ENCODE data around the gene UBL4B.

Gene UBL4B

GRCh38 chr1:110118636-110119396 lies 6.6 kb downstream of the UBL4B start:
- DNase-seq, result no peak

GRCh38 chr1:110119843-110120242 lies 7.6 kb downstream of the UBL4B start:
- DNase-seq, result no peak

DNA sequence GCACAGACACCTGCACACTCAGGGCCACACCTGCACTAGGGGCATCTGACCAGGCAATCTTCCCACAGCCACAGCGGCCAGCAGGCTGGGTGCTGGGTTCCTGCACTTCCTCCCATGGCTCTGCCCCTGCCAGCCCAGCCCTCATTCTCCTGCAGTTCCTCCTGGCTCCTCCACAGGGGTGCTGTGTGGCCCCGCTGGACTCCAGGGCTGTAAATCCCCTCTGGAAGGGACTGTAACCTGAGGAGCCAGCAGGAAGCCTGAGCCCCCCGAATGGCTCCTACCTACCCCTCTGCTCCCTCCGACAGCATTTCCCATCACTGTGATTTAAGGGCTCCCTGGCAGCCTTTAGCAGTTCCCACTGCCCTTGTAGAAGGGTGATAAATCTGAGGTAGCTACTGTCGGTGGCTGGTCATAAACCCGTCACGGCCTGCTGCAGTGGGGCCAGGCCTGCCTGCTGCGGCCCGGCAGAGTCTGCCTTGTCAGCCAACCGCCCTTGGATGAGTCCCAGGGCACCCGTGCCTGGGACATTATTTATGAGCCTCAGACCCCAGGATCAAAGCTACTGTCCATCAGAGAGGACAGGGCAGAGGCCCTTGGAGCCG lies 8.8 kb downstream of the UBL4B start:
- DNase-seq, result no peak

DNA sequence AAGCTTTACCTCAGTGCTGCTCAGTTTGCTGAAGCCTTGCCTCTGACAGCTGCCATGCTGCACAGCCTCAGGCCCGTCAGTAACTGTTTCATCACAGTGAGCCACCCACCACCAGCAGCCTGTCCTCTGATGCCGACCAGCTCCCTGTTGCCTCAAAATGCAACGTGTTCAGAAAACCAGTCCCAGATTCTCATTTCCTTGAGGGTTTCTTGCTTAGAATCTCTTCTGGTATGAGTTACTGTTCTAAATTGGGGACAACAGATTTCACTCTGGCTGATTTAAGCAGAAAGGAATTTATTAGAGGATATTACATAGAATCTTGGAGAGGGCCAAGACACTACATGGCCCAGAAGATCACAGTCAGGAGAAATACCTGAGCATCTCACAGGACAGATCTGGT lies 11.0 kb downstream of the UBL4B start:
- no peak for DNase-seq

- no peak for DNase-seq
Observed at GRCh38 chr1:110125810-110126209, 13.6 kb downstream of the UBL4B start.

DNA sequence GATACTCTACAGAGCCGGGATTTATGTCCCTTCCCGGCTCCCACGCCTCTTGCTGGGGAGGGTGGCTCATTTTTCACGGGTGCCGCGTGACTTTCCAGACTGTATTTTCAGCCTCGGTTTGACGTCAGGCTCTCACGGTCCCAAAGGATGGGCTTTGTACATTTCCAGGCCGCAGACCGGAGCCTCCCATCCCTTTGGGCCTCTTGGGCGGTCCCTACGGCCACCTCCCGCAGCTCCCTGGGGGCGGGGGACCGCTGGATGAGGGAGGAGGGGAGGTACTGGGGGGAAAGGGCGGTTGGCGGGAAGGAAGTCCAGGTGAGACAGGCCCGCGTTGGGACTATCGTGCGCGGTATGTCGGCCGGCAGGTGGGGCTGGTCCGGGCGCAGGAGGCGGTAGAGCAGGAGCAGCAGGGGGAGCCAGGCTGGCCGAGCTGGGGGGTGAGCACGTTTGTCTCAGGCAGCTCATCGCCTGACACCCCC lies 17.9 kb downstream of the UBL4B start:
- DNase-seq, result no peak

GRCh38 chr1:110130989-110131388 lies 18.7 kb downstream of the UBL4B start:
- no peak for DNase-seq

- DNase-seq, result no peak
Observed at GRCh38 chr1:110132682-110133081, 20.4 kb downstream of the UBL4B start.

DNA sequence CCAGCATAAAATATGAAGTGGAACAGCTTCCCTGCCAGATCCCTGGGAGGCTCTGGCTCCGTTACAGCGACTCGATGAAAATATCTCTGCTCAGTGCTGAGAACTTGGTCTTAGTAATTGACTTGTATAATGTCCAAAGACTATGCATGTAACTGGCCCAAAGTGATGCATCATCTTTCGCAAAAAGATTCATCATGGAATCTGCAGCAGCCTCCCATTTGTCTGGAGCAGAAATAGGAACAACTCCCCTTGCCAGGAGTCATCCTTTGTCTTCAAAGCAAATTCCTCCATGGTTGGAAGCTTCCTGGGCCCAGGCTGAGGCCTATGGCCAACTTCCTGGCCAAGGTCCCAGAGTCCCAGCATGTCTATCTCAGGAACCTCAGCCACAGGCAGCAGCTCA lies 21.2 kb downstream of the UBL4B start:
- DNase-seq, result no peak

GRCh38 chr1:110134050-110134595 lies 21.9 kb downstream of the UBL4B start:
- no peak for DNase-seq

DNA sequence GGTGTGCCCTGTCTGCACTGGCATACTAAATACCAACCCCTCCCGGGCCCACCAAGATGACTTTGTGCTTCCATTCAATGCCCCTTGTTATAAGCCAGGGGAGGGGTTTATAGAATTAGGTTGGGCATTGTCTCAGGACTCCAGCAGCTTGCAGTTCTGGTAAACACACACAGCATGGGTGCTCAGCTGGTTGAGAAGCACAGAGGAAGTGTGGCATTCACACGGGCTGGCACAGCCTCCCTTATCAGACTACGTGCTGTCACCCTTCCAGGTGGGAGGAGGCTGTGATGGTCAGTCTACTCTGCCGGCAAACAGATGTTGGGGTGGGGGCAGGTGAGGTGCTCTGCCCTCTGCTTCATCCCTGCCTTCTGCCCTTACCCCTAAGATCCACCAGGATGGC lies 23.0 kb downstream of the UBL4B start:
- no peak for DNase-seq

GRCh38 chr1:110135666-110136065 lies 23.4 kb downstream of the UBL4B start:
- DNase-seq, result no peak

DNA sequence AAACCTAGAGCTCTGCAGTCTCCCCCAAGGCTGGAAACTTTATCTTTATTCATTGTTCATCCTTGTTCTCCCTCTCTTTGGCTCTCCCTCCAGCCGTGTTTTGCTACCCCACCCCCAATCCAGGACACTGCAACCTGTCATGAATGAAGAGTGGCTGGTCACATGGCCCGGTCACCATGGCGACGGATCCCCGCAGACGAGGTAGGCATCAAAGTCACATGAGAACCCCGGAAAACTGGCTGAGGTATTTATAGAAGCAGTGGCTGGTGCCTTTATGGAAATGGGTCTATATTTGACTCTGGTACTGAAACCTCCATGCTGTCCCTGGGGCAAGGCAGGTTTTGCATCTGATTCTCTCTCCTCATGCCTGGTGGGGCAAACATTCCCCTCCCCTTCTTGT lies 24.7 kb downstream of the UBL4B start:
- DNase-seq, result peak; percentile 29

DNA sequence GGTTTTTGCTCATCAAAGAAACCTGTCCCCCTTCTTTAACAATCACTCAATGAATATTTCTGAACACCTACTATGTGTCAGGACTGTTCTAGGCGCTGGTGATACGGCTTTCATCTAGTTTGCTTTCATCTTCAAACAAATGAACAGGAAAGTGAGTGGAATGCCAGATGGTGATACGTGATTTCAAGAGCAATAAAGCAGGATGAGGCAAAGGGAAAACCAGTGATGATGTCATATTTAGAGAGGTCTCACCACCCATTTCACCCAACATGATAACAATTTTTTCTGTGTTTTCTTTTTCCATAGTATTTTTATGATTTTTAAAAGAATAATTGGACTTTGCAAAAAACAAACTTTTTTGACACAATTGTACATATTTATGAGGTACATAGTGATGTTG lies 26.7 kb downstream of the UBL4B start:
- DNase-seq, result no peak

DNA sequence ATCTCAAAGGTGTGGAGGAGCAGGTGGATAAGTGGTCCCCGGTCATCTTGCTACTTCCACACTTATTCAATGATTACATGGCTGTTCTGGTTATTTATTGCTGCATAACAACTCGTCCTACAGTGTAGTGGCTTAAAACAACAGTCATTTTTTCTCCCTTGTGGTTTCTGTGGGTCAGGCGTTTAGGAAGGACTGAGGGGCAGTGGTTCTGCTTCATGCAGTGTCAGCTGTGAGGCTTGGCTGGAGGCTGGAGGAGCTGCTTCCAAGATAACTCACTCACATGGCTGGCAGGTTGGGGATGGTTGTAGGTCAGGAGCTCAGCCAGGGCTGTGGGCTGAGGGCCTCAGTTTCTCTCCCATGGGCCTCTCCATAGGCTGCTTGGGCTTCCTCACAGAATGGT lies 32.1 kb downstream of the UBL4B start:
- no peak for DNase-seq

DNA sequence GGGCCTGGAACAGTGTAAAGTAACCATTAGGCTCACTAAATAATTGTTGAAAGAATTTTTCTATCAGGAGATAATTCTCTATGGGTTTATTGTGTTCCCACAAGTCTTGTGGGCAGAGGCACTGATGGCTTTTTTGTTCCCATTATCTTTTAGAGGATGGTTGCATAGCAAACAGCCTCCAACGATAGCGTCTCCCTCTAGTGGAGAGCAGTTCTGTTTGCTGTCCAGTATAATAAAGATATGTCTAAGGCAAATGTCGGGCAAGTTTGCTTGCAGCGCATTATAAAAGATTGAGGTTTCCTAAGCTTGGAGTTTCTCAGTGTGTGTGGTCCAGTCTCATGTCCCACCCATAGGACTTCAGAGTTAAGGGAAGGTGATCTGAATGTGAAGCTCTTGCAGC lies 36.7 kb downstream of the UBL4B start:
- no peak for DNase-seq

DNA sequence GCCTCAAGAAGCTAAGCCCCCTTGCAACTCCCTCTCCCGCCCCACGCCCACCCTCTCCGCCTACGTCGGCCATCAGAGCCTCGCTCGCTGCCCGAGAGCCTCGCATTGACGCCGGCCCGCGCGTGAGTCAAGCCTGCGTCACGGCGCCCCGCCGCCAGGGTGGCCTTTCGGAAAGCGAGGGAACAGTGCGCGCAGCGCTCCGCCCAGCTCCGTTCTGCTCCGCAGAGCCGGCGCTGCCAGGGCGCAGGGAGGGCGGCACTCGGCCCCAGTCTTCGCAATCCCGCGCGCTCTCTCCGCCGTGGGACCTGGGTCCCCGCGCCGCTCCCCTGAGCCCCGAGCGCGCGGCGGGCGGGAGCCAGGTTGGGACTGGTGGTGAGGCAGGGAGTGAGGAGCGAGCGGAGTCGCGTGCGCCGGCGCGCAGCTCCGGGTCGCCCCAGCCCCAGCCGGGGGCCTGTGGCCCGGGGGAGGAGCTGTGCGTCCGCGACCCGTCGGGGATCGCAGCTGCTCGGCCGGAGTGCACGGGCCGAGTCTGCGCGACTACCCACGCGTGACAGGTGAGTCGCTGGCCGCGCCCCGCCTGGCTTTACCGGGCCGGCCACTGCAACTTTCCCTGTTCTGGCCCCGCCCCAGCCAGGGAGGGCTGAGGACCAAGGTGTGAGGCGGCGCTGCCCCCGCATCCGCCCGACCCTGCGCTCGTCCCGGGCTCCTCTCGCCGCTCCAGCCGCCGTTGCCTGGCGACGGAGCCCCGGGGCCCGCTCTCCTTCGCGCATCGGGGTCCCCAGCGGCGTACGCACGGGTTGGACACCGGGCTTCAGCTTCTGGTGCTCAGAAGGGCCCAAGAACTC lies 38.3 kb downstream of the UBL4B start, which contains the start of gene SLC6A17:
Gene SLC6A17 (plus strand): TSS at position 165 of the 845 bp plus-strand sequence. CDS start 16,436 bp downstream, outside the sequence.
- DNase-seq, result no peak

DNA sequence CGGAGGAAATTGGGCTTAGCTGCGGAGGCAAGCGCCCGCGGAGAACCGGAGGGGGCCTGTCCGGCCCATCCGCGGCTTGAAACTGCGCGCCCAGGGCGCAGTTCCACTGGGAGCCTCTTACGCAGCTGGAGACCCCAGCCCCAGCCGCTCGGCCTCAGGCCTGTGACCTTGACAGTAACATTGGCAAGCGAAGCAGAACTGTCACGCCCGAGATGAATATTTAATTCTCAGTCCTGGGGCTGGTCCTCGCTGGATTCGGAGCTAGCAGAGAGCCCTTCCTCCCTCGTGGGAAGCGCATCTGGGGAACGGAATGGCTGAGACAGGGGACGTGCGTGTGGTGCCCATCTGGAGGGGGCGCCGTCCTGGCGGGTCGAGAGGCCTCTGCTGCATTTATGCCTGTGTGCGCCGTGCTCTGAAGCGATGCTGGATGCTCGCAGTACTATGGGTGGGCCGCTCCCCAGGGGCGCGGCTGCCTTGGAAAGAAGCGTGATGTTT lies 39.0 kb downstream of the UBL4B start:
- DNase-seq, result no peak

DNA sequence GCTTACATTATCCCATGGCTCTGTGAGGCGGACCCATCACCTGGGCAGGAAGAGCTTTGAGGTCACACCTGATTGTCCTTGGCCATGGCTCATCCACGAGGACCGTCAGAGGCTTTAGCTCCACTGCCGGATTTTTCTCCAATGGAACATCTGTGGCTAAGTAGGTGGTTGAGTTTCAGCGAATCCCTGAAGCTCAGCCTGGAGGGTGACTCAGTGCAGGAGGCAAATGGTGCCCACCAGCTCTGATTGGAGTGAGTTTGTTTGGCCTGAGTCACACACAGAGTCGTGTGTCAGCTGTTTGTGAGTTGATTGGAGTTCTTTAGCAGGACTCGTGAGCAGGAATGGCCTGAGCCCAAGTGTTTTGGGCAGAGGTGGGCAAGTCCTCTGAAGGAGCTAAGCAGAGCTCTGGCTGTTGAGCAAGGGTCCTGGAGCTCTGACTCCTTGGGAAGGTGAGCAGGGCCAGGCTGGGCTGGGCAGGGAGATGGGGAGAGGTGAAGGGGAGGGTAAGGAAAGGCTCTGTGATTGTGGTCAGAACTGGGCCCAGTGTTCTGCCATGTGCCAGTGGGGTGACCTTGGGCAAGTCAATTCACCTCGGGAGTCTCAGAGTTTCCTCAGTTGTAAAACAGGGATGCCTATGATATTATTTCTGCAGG lies 40.0 kb downstream of the UBL4B start:
- no peak for DNase-seq

DNA sequence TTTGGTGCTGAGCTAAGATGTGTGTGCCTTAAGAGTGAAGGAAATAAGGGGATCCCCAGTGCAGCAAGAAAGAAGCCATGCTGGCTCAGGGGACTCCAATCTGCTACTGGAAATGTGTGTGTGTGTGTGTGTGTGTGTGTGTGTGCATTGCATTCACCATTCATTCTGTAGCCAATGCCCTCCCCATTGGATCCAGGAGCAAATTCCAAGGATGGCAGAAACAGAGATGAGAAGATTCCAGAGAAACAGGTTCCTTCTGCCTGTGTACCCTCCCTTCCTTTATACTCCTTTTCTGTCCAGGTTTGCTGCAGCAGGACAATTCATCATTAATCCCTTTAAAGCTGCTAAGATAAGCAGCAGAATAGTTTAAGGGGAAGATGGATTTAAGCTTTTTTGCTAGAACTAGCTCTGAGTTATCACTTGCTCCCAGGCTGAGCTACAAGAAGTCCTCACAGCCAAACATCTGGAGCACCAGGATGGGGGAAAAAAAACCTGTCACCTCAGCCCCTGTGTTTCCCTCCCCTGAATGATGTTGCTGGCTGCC lies 41.2 kb downstream of the UBL4B start:
- no peak for DNase-seq

GRCh38 chr1:110155878-110156522 lies 43.8 kb downstream of the UBL4B start:
- DNase-seq, result no peak

- no peak for DNase-seq
Observed at GRCh38 chr1:110158261-110158660, 46.0 kb downstream of the UBL4B start.
